A549 (cell line): ENCODE results near the gene TUB. TPM values are rescaled to one million over a fixed set of nuclear protein-coding genes. Genes with fewer than 3 reads are reported as not detected.

Experiments
- ATAC-seq, 2 experiments: fragments of 200-7000 bp in 1 of 2; fragments of >200 bp in 1 of 2; cut with Nextera tagmentation in 1 of 2; cut with Tn5 transposase in 1 of 2; 3 replicates each; pipeline versions ENCODE4 v1.8.0 to v1.9.1; 2018 to 2020; ENCODE audit warnings: mild to moderate bottlenecking in 1 of 2, moderate library complexity in 1 of 2
- CTCF ChIA-PET: fragments of 300-600 bp; sonication (Branson Sonifier 250); formaldehyde crosslinking; extraction: SDS; loops from one replicate; lab custom pipeline; 2021; ENCODE audit warnings: antibody characterized with exemption, inconsistent platforms; lab: Yijun Ruan, JAX
- POLR2A ChIA-PET: fragments of 350-600 bp; formaldehyde crosslinking; extraction: SDS; loops from one replicate; lab custom pipeline; 2021; ENCODE audit warnings: antibody characterized with exemption, inconsistent platforms; lab: Yijun Ruan, JAX
- DNase-seq, 2 experiments: peaks; one replicate each; pipeline versions ENCODE4 v3.0.0 to v3.0.0-alpha.2; 2011 to 2016; ENCODE audit warnings: low read depth in 1 of 2, low spot score in 1 of 2
- FAIRE-seq: peaks from 2 replicates; lab custom pipeline; 2011; peaks lifted over from hg19 to GRCh38; lab: Jason Lieb, UNC
- H3K27ac ChIP-seq, 2 experiments: fragments of >200 bp; sonication (Bioruptor Twin); formaldehyde crosslinking; 3 replicates each; pipeline ENCODE4 v1.5.1; 2016 to 2017
- H3K4me1 ChIP-seq: fragments of >200 bp; sonication (Bioruptor Twin); formaldehyde crosslinking; 3 replicates; pipeline ENCODE4 v1.6.1; 2016
- H3K4me2 ChIP-seq: fragments of >200 bp; sonication (Bioruptor Twin); formaldehyde crosslinking; 3 replicates; pipeline ENCODE4 v1.6.1; 2016
- H3K4me3 ChIP-seq: fragments of >200 bp; sonication (Bioruptor Twin); formaldehyde crosslinking; 3 replicates; pipeline ENCODE4 v1.5.1; 2016
- H3K9me3 ChIP-seq: fragments of >200 bp; sonication (Bioruptor Twin); formaldehyde crosslinking; 3 replicates; pipeline ENCODE4 v1.6.1; 2016
- BCL3 ChIP-seq: fragments of >200 bp; sonication (Bioruptor Twin); formaldehyde crosslinking; IDR thresholded peaks from 3 replicates; pipeline ENCODE4 v1.6.1; 2016
- CBX8 ChIP-seq: fragments of 200-600 bp; sonication (generic); IDR thresholded peaks from 2 replicates; pipeline ENCODE4 v1.6.1; 2016
- CHD2 ChIP-seq: fragments of 150-350 bp; IDR thresholded peaks from 2 replicates; pipeline ENCODE4 v1.6.1; 2014; ENCODE audit warnings: low read length; ENCODE audit not compliant: partially characterized antibody
- E2F6 ChIP-seq: IDR thresholded peaks from 2 replicates; pipeline ENCODE4 v1.6.1; 2012; ENCODE audit warnings: low read depth, borderline replicate concordance
- ELK1 ChIP-seq: fragments of 150-350 bp; IDR thresholded peaks from 2 replicates; pipeline ENCODE4 v1.6.1; 2014; ENCODE audit warnings: low read depth, mild to moderate bottlenecking, low read length
- FOSL2 ChIP-seq, 2 experiments: fragments of 450-650 bp in 1 of 2; fragments of >200 bp in 1 of 2; sonication (Bioruptor Twin) in 1 of 2; formaldehyde crosslinking; IDR thresholded peaks; 2 replicates each; pipeline versions ENCODE4 v1.5.0 to v1.6.1; 2016 to 2020; ENCODE audit warnings: mild to moderate bottlenecking in 1 of 2, moderate library complexity in 1 of 2
- HDAC2 ChIP-seq: fragments of 200-600 bp; sonication (generic); IDR thresholded peaks from 2 replicates; pipeline ENCODE4 v1.6.1; 2016
- HES2 ChIP-seq: fragments of >200 bp; sonication (Bioruptor Twin); formaldehyde crosslinking; IDR thresholded peaks from 2 replicates; pipeline ENCODE4 v1.6.1; 2016
- KDM1A ChIP-seq: fragments of 200-600 bp; sonication (generic); IDR thresholded peaks from 2 replicates; pipeline ENCODE4 v1.6.1; 2016; ENCODE audit warnings: low read depth, mild to moderate bottlenecking
- MAX ChIP-seq: IDR thresholded peaks from 2 replicates; pipeline ENCODE4 v1.6.1; 2012
- MYC ChIP-seq: IDR thresholded peaks from 2 replicates; pipeline ENCODE4 v1.6.1; 2012; ENCODE audit warnings: mild to moderate bottlenecking, inconsistent platforms, low read length, improper control_type of control experiment, borderline replicate concordance
- NPAS2 ChIP-seq: fragments of 250-450 bp; sonication (Bioruptor Pico); IDR thresholded peaks from 2 replicates; pipeline ENCODE4 v1.8.0; 2022; ENCODE audit warnings: mild to moderate bottlenecking, moderate library complexity, borderline replicate concordance
- PBX3 ChIP-seq: IDR thresholded peaks from 2 replicates; pipeline ENCODE4 v1.6.1; 2012
- PHF8 ChIP-seq: fragments of 200-600 bp; sonication (generic); IDR thresholded peaks from 2 replicates; pipeline ENCODE4 v1.6.1; 2016; ENCODE audit warnings: low read depth, mild to moderate bottlenecking, antibody characterized with exemption, moderate library complexity, borderline replicate concordance
- POLR2AphosphoS2 ChIP-seq: conservative IDR thresholded peaks from 2 replicates; pipeline ENCODE4 v1.6.1; 2012; ENCODE audit warnings: low read length, improper control_type of control experiment, inconsistent platforms
- RFX5 ChIP-seq: fragments of 450-650 bp; IDR thresholded peaks from 2 replicates; pipeline ENCODE4 v1.7.1; 2014; ENCODE audit warnings: antibody characterized with exemption, mild to moderate bottlenecking, moderate library complexity
- TFCP2L1 ChIP-seq: fragments of 250-450 bp; sonication (Bioruptor Pico); IDR thresholded peaks from 2 replicates; pipeline ENCODE4 v1.5.0; 2021; ENCODE audit warnings: mild to moderate bottlenecking
- USF2 ChIP-seq: fragments of 450-650 bp; IDR thresholded peaks from 2 replicates; pipeline ENCODE4 v1.6.1; 2014; ENCODE audit warnings: antibody characterized with exemption
- ZC3H11A ChIP-seq: fragments of 450-650 bp; IDR thresholded peaks from 2 replicates; pipeline ENCODE4 v1.6.1; 2014; ENCODE audit warnings: antibody characterized with exemption, mild to moderate bottlenecking
- ZFP36 ChIP-seq: fragments of 450-650 bp; IDR thresholded peaks from 2 replicates; pipeline ENCODE4 v1.6.1; 2014; ENCODE audit warnings: borderline replicate concordance; ENCODE audit not compliant: partially characterized antibody
- ZSCAN20 ChIP-seq: fragments of 250-450 bp; sonication (Bioruptor Pico); IDR thresholded peaks from 2 replicates; pipeline ENCODE4 v1.8.0; 2022; ENCODE audit warnings: mild to moderate bottlenecking, moderate library complexity
- WGBS: methylation state at CpG from one replicate; pipeline ENCODE4 v1.1.6; 2017; ENCODE audit errors: missing lambda C conversion rate; 5-methylcytosine and 5-hydroxymethylcytosine counted together
- polyA plus RNA-seq, 4 experiments: library from polyadenylated mRNA; depleted of rRNA in 3 of 4; stranded (reverse); fragments of >200 nt; fragmentation: RNase III in 1 of 4; extraction: RNeasy Plus Mini Kit Qiagen cat#74134 plus additional on column Dnase treatment in 1 of 4; gene quantifications; 2 replicates in 3 of 4; 3 replicates in 1 of 4; pipeline ENCODE4 v1.2.3, GENCODE V29; 2011 to 2017

The TUB gene
- polyA plus RNA-seq, 2 of the 4 experiments (the other 2 are of a cell fraction), result 11.3 to 13.2 TPM

- Histone ChIP-seq H3K27ac (no peak overlapping the region), H3K9me3 (no peaks in the 10 kb centered on the region), H3K4me2 (no peak overlapping the region), H3K4me1 (no peaks in the 10 kb centered on the region), H3K4me3 (no peak overlapping the region)
- ATAC-seq, result no peak
- no peak for TF ChIP-seq BCL3
- TF ChIP-seq RFX5, result no peak
- no peak for TF ChIP-seq TFCP2L1
- no peak for TF ChIP-seq ZSCAN20 (CRISPR knock-in tag)
- TF ChIP-seq CHD2, result no peak
- TF ChIP-seq PHF8, result no peak
- no peak for TF ChIP-seq HES2
- no peak for TF ChIP-seq USF2
- TF ChIP-seq ZFP36, result no peak
- TF ChIP-seq MYC, result no peak
- no peak for TF ChIP-seq KDM1A
- no peak for TF ChIP-seq POLR2AphosphoS2
- DNase-seq, result no peak
- FAIRE-seq, result no peak
- ChIA-PET CTCF (interaction anchor here (0.8 to 30.1 kb wide), 6 partner anchors 13 to 118 kb away, joined by 3 to 644 read pairs (median 6); partner anchors contain the start of gene EIF3F), POLR2A (no interaction called here)
- 86% methylated on average over 4 of the region's 4 CpGs for WGBS
Measured at GRCh38 chr11:8105133-8105532, 24.1 kb downstream of the TUB start.

GRCh38 chr11:8105666-8106065 is 24.7 kb downstream of the TUB start:
- DNase-seq, result no peak
- 81% methylated on average over 3 of the region's 3 CpGs for WGBS
- CTCF ChIA-PET, result interaction anchor here (0.8 to 30.1 kb wide), 5 partner anchors 13 to 119 kb away, joined by 4 to 644 read pairs (median 7); partner anchors contain the start of gene EIF3F
- Histone ChIP-seq H3K27ac (no peak overlapping the region), H3K4me3 (no peak overlapping the region), H3K4me1 (no peaks in the 10 kb centered on the region), H3K9me3 (no peaks in the 10 kb centered on the region), H3K4me2 (no peak overlapping the region)
- POLR2A ChIA-PET, result interaction anchor here (0.6 kb wide), 1 partner anchor 87 kb away, joined by 10 read pairs; no protein-coding TSS in a partner anchor
- TF ChIP-seq HDAC2, result no peak
- no peak for TF ChIP-seq MAX
- no peak for TF ChIP-seq MYC
- TF ChIP-seq FOSL2 (IDR thresholded peaks at IDR 0.05), result no peak
- TF ChIP-seq FOSL2 (CRISPR knock-in tag; IDR thresholded peaks at IDR 0.05), result no peak
- TF ChIP-seq E2F6, result no peak
- TF ChIP-seq PBX3, result no peak
- TF ChIP-seq ZC3H11A, result no peak
- no peak for TF ChIP-seq CBX8
- TF ChIP-seq TFCP2L1, result no peak
- no peak for TF ChIP-seq BCL3
- no peak for TF ChIP-seq KDM1A
- TF ChIP-seq NPAS2 (CRISPR knock-in tag), result no peak
- TF ChIP-seq ELK1, result no peak
- no peak for ATAC-seq
- FAIRE-seq, result no peak
